IPS-NIHi11 (cell line): ENCODE data around the gene SNX13.
"Not testable (repeated sequence)": the region's sequence is repeated elsewhere in the genome, so short reads cannot be mapped to it uniquely, and the experiment has no call there.

Experiments
- DNase-seq: peaks from one replicate; pipeline ENCODE4 v3.0.0; 2012; ENCODE audit warnings: mixed read lengths, low spot score

Gene SNX13

GRCh38 chr7:17845197-17845547, 95.1 kb downstream of the SNX13 start:
- no peak for DNase-seq

GRCh38 chr7:17844514-17845196, 95.6 kb downstream of the SNX13 start:
- DNase-seq, result no peak

GRCh38 chr7:17844022-17844421, 96.3 kb downstream of the SNX13 start:
- DNase-seq, result no peak

- DNase-seq, result no peak
These were observed 97.3 kb downstream of the SNX13 start for GRCh38 chr7:17843041-17843440.

GRCh38 chr7:17832820-17833355, 107.4 kb downstream of the SNX13 start:
- no peak for DNase-seq

GRCh38 chr7:17832242-17832641, 108.1 kb downstream of the SNX13 start:
- DNase-seq, result no peak

GRCh38 chr7:17830206-17830605, 110.1 kb downstream of the SNX13 start:
- no peak for DNase-seq

GRCh38 chr7:17829001-17829400, 111.3 kb downstream of the SNX13 start:
- DNase-seq, result no peak

- no peak for DNase-seq
These were observed 117.6 kb downstream of the SNX13 start for GRCh38 chr7:17822547-17823173.

- no peak for DNase-seq
These were observed 123.4 kb downstream of the SNX13 start for GRCh38 chr7:17816903-17817302.

GRCh38 chr7:17815318-17815717, 125.0 kb downstream of the SNX13 start:
- no peak for DNase-seq

GRCh38 chr7:17814058-17814457, 126.2 kb downstream of the SNX13 start:
- no peak for DNase-seq

GRCh38 chr7:17809215-17809614, 131.1 kb downstream of the SNX13 start:
- not testable (repeated sequence) for DNase-seq

GRCh38 chr7:17807242-17807641, 133.1 kb downstream of the SNX13 start:
- peak; percentile 11 for DNase-seq

- DNase-seq, result no peak
These were observed 133.7 kb downstream of the SNX13 start for GRCh38 chr7:17806631-17807030.

GRCh38 chr7:17802056-17802455, 138.2 kb downstream of the SNX13 start:
- DNase-seq, result no peak

- DNase-seq, result no peak
These were observed 148.0 kb downstream of the SNX13 start for GRCh38 chr7:17792075-17792936.

- no peak for DNase-seq
These were observed 153.0 kb downstream of the SNX13 start for GRCh38 chr7:17787257-17787656.

GRCh38 chr7:17786314-17786852, 153.9 kb downstream of the SNX13 start:
- DNase-seq, result no peak

- no peak for DNase-seq
These were observed 158.1 kb downstream of the SNX13 start for GRCh38 chr7:17782216-17782549.

GRCh38 chr7:17781491-17782215, 158.6 kb downstream of the SNX13 start:
- no peak for DNase-seq

GRCh38 chr7:17779381-17779780, 160.9 kb downstream of the SNX13 start:
- DNase-seq, result no peak
